HEK293 (cell line): ENCODE measurements around the gene PRKG1.

Source experiments
- CTCF ChIP-seq: fragments of 450-650 bp; formaldehyde crosslinking; IDR thresholded peaks from 2 replicates; pipeline ENCODE4 v1.5.1; 2016; ENCODE audit warnings: missing biosample characterization, missing genetic modification characterization
- MZF1 ChIP-seq: fragments of 450-650 bp; formaldehyde crosslinking; IDR thresholded peaks from 2 replicates; pipeline ENCODE4 v1.5.1; 2017; ENCODE audit warnings: missing biosample characterization, missing genetic modification characterization, borderline replicate concordance
- ZFHX2 ChIP-seq: fragments of 450-650 bp; formaldehyde crosslinking; conservative IDR thresholded peaks from 2 replicates; pipeline ENCODE4 v1.5.1; 2016; ENCODE audit warnings: missing biosample characterization, missing genetic modification characterization
- ZSCAN30 ChIP-seq: fragments of 450-650 bp; IDR thresholded peaks from 2 replicates; pipeline ENCODE4 v1.5.1; 2018; ENCODE audit warnings: missing biosample characterization, mild to moderate bottlenecking, missing genetic modification characterization, moderate library complexity

GRCh38 chr10:51905032-51905431 lies 830.7 kb downstream of the PRKG1 start:
- no peak for TF ChIP-seq ZFHX2 (tag by site-specific recombination)
- no peak for TF ChIP-seq ZSCAN30 (tag by site-specific recombination)
- no peak for TF ChIP-seq MZF1 (tag by site-specific recombination)
- TF ChIP-seq CTCF (tag by site-specific recombination): no peak
